Measurements from ENCODE around the gene TMEM233. TPM values are rescaled to one million over a fixed set of nuclear protein-coding genes. Genes with fewer than 3 reads are reported as not detected.

TMEM233 gene
- total and polyA plus RNA-seq, 9 of the 15 experiments (the other 6 are each of a cell fraction or from before 2014, with no cell fraction given): 0.04 to 0.17 (median 0.07) TPM; not detected in 2

DNA sequence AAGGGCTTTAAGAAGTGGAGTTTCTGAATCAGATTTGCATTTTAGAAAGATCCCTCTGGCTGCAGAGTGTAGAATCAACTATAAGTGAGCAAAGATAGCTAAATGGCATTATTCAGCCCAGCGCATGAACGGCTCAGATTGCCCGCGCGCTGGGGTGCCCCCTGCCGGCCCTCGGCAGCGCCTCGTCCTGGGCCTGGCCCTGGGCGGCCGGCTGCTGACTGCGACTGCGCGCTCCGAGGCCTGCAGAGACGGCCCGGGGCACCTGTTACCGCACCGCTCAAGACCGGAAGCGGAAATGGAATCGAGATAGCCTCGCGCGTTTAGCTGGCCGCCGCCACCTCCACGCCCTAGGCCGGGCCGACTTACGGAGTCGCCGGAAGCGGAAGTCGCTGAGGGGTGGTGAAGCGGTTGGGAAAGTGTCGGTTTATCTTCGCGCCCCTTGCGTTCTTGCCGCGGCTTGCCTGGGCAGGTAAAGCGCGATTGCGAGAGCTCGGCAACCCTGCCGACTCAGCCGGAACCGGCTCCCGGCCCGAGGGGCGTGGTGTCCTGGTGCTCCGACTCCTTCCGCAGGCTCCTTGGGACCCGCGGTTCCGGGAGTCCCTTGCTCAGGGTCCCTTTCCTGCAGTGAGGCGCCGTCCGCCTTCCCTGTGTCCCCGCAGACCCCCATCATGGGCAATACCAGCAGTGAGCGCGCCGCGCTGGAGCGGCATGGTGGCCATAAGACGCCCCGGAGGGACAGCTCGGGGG, 74.2 kb downstream of the TMEM233 start, which contains the start of gene PRKAB1 (continued):
- TF ChIP-seq, protein P1, sequence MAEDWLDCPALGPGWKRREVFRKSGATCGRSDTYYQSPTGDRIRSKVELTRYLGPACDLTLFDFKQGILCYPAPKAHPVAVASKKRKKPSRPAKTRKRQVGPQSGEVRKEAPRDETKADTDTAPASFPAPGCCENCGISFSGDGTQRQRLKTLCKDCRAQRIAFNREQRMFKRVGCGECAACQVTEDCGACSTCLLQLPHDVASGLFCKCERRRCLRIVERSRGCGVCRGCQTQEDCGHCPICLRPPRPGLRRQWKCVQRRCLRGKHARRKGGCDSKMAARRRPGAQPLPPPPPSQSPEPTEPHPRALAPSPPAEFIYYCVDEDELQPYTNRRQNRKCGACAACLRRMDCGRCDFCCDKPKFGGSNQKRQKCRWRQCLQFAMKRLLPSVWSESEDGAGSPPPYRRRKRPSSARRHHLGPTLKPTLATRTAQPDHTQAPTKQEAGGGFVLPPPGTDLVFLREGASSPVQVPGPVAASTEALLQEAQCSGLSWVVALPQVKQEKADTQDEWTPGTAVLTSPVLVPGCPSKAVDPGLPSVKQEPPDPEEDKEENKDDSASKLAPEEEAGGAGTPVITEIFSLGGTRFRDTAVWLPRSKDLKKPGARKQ (CRISPR knock-in tag; IDR thresholded peaks at IDR 0.05): no peak
- TF ChIP-seq HNRNPLL (IDR thresholded peaks at IDR 0.05; ENCODE audit: low read depth, low read length, poor library complexity, severe bottlenecking) (peak; percentile 93), JUNB (CRISPR knock-in tag; conservative IDR thresholded peaks at IDR 0.05) (no peak), SIX5 (IDR thresholded peaks at IDR 0.05; ENCODE audit: borderline replicate concordance in 1 of 2, insufficient read depth in 1 of 2, low read depth in 1 of 2, low read length in 2 of 2) (peak in 1 of 2 experiments; percentile 16; a peak in 1 of 4 replicates), KLF1 (tag; IDR thresholded peaks at IDR 0.05) (peak; percentile 84; the same call in 1 of the 2 replicates), ZNF444 (CRISPR knock-in tag; IDR thresholded peaks at IDR 0.05) (no peak), SNRNP70 (optimal IDR thresholded peaks at IDR 0.05; ENCODE audit: low read depth, low read length) (no peak), NUFIP1 (IDR thresholded peaks at IDR 0.05; ENCODE audit: partially characterized antibody) (no peak), TFAM (CRISPR knock-in tag; conservative IDR thresholded peaks at IDR 0.05) (no peak), ZNF134 (CRISPR knock-in tag; conservative IDR thresholded peaks at IDR 0.05) (no peak), CBFA2T3 (IDR thresholded peaks at IDR 0.05) (peak; percentile 74)
- TF ChIP-seq, protein P2, sequence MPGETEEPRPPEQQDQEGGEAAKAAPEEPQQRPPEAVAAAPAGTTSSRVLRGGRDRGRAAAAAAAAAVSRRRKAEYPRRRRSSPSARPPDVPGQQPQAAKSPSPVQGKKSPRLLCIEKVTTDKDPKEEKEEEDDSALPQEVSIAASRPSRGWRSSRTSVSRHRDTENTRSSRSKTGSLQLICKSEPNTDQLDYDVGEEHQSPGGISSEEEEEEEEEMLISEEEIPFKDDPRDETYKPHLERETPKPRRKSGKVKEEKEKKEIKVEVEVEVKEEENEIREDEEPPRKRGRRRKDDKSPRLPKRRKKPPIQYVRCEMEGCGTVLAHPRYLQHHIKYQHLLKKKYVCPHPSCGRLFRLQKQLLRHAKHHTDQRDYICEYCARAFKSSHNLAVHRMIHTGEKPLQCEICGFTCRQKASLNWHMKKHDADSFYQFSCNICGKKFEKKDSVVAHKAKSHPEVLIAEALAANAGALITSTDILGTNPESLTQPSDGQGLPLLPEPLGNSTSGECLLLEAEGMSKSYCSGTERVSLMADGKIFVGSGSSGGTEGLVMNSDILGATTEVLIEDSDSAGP (CRISPR knock-in tag; IDR thresholded peaks at IDR 0.05): no peak
- TF ChIP-seq, protein P3, sequence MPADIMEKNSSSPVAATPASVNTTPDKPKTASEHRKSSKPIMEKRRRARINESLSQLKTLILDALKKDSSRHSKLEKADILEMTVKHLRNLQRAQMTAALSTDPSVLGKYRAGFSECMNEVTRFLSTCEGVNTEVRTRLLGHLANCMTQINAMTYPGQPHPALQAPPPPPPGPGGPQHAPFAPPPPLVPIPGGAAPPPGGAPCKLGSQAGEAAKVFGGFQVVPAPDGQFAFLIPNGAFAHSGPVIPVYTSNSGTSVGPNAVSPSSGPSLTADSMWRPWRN (IDR thresholded peaks at IDR 0.05; ENCODE audit: low read depth): no peak
- TF ChIP-seq, protein P4, sequence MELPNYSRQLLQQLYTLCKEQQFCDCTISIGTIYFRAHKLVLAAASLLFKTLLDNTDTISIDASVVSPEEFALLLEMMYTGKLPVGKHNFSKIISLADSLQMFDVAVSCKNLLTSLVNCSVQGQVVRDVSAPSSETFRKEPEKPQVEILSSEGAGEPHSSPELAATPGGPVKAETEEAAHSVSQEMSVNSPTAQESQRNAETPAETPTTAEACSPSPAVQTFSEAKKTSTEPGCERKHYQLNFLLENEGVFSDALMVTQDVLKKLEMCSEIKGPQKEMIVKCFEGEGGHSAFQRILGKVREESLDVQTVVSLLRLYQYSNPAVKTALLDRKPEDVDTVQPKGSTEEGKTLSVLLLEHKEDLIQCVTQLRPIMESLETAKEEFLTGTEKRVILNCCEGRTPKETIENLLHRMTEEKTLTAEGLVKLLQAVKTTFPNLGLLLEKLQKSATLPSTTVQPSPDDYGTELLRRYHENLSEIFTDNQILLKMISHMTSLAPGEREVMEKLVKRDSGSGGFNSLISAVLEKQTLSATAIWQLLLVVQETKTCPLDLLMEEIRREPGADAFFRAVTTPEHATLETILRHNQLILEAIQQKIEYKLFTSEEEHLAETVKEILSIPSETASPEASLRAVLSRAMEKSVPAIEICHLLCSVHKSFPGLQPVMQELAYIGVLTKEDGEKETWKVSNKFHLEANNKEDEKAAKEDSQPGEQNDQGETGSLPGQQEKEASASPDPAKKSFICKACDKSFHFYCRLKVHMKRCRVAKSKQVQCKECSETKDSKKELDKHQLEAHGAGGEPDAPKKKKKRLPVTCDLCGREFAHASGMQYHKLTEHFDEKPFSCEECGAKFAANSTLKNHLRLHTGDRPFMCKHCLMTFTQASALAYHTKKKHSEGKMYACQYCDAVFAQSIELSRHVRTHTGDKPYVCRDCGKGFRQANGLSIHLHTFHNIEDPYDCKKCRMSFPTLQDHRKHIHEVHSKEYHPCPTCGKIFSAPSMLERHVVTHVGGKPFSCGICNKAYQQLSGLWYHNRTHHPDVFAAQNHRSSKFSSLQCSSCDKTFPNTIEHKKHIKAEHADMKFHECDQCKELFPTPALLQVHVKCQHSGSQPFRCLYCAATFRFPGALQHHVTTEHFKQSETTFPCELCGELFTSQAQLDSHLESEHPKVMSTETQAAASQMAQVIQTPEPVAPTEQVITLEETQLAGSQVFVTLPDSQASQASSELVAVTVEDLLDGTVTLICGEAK (IDR thresholded peaks at IDR 0.05): peak; percentile 99
- TF ChIP-seq, protein P4 (CRISPR knock-in tag; IDR thresholded peaks at IDR 0.05): no peak

Measured in K562 (cell line).